Adrenal gland (tissue), 12 donors: Measurements from ENCODE around the gene MIER2. TPM values are rescaled to one million over a fixed set of nuclear protein-coding genes. Genes with fewer than 3 reads are reported as not detected.

ENCODE experiments used
- DNase-seq, 7 donors: peaks; one replicate each; pipeline ENCODE4 v3.0.0-alpha.2; 2019 to 2020
- H3K27ac ChIP-seq, 5 donors: fragments of 200-600 bp; sonication (generic) in 4 of 5; 1 replicate in 3 of 5; 2 replicates in 2 of 5; pipeline versions ENCODE4 v1.5.1 to v1.8.0; 2016 to 2020; ENCODE audit warnings: mild to moderate bottlenecking in 1 of 5
- H3K27me3 ChIP-seq: fragments of 200-600 bp; 2 replicates; pipeline ENCODE4 v1.8.0; 2021
- H3K36me3 ChIP-seq, 2 donors: fragments of 200-600 bp; replicated peaks in 1 of 2; 1 replicate in 1 of 2; 2 replicates in 1 of 2; pipeline versions ENCODE4 v1.5.1 to v1.8.0; 2018 to 2022
- H3K4me1 ChIP-seq, 2 donors: fragments of 200-600 bp; replicated peaks in 1 of 2; 1 replicate in 1 of 2; 2 replicates in 1 of 2; pipeline versions ENCODE4 v1.5.1 to v1.8.0; 2018 to 2021
- H3K4me3 ChIP-seq, 4 donors: fragments of 200-600 bp; sonication (generic) in 3 of 4; one replicate each; pipeline ENCODE4 v1.5.1; 2016 to 2018
- H3K9me3 ChIP-seq, 3 donors: fragments of 200-600 bp; sonication (generic) in 1 of 3; replicated peaks in 1 of 3; 1 replicate in 2 of 3; 2 replicates in 1 of 3; pipeline versions ENCODE4 v1.5.1 to v1.8.0; 2016 to 2021
- CTCF ChIP-seq, 6 experiments: fragments of 450-650 bp in 4 of 6; fragments of 200-600 bp in 2 of 6; sonication (generic) in 1 of 6; IDR thresholded peaks; 1 replicate in 5 of 6; 2 replicates in 1 of 6; pipeline versions ENCODE4 v1.5.1 to v1.8.0; 2016 to 2021; ENCODE audit warnings: antibody characterized with exemption in 6 of 6, mild to moderate bottlenecking in 2 of 6, moderate library complexity in 1 of 6
- POLR2A ChIP-seq, 2 donors: fragments of 450-650 bp; IDR thresholded peaks; one replicate each; pipeline ENCODE4 v1.6.1; 2017; ENCODE audit warnings: antibody characterized with exemption in 2 of 2, mild to moderate bottlenecking in 2 of 2, moderate library complexity in 1 of 2
- WGBS, 4 donors: extraction: QIAGEN DNeasy Blood & Tissue Kit in 2 of 4; methylation state at CpG; one replicate each; pipeline versions ENCODE4 v1.1.5 to v1.1.7; 2013 to 2017; 5-methylcytosine and 5-hydroxymethylcytosine counted together
- intact Hi-C, 2 donors: fragments of 100-400 bp; cut with DNase I; formaldehyde crosslinking; loops; one replicate each; pipeline versions ENCODE4 v1.14.1 to v1.15.0; 2022 to 2023
- polyA plus RNA-seq, 3 donors: library from polyadenylated mRNA; stranded (reverse); fragments of 200-250 nt in 2 of 3; fragments of 350-450 nt in 1 of 3; fragmentation: Illumina TruSeq in 1 of 3; extraction: RNeasy Lipid Tissue Mini Kit (QIAGEN cat#74804) in 1 of 3; gene quantifications; one replicate each; pipeline ENCODE4 v1.2.3, GENCODE V29; 2013 to 2014
- total RNA-seq, 9 donors: library from RNA; depleted of rRNA in 4 of 9; stranded (reverse); fragments of >200 nt in 4 of 9; fragments of 120-200 nt in 1 of 9; fragmentation: NEBNext Ultra II Directional in 1 of 9; extraction: Animal tissue kit (Norgen Biotek cat#: 25700) in 1 of 9; gene quantifications; one replicate each; pipeline versions ENCODE4 v1.1.0 to v1.2.4, GENCODE V29; 2013 to 2023
- donor health status: healthy with polysubstance abuse.
- donor health status: Bipolar disorder and iron deficiency.
- donor health status: DM: yes; HTN: yes; CAD: no.
- donor health status: DM: no; HTN: no; CAD: no.
- donor health status: DM: no; HTN: no; CAD: no.
- donor health status: DM: yes; HTN: yes; CAD: no.

The MIER2 gene
- total and polyA plus RNA-seq, 12 donors, result 10.8 to 33.9 (median 18.2) TPM

GRCh38 chr19:282501-282900, 62.1 kb downstream of the MIER2 start:
- DNase-seq, result no peak
- WGBS, 4 donors, result 67 to 84% (median 77%) methylated on average over 9 to 13 of the region's 13 CpGs

GRCh38 chr19:281992-282391, 62.6 kb downstream of the MIER2 start:
- Histone ChIP-seq H3K4me3 (no peak overlapping the region), H3K4me1 (no peaks in the 10 kb centered on the region), H3K27me3 (peaks cover 3% of the 10 kb centered on the region), H3K27ac (no peak overlapping the region), H3K36me3 (no peaks in the 10 kb centered on the region), H3K9me3 (no peaks in the 10 kb centered on the region)
- intact Hi-C loops, result no loop called here
- TF ChIP-seq CTCF (IDR thresholded peaks at IDR 0.05), result no peak
- no peak for TF ChIP-seq POLR2A (IDR thresholded peaks at IDR 0.05)
- WGBS, 4 donors, result 62 to 85% (median 78%) methylated on average over 4 to 10 of the region's 10 CpGs
- no peak for DNase-seq

More at GRCh38 chr19:282501-282900, 62.1 kb downstream of the MIER2 start:
- no peaks in the 10 kb centered on the region for H3K4me1 ChIP-seq
- intact Hi-C loops, result no loop called here
- TF ChIP-seq POLR2A (IDR thresholded peaks at IDR 0.05), result no peak
- H3K36me3 ChIP-seq, result no peaks in the 10 kb centered on the region
- H3K27ac ChIP-seq, result no peak overlapping the region
- H3K9me3 ChIP-seq, result no peaks in the 10 kb centered on the region
- H3K27me3 ChIP-seq, result no peaks in the 10 kb centered on the region
- H3K4me3 ChIP-seq, result no peak overlapping the region

GRCh38 chr19:281156-281853, 63.3 kb downstream of the MIER2 start:
- peaks cover 5% of the 10 kb centered on the region for H3K27me3 ChIP-seq
- TF ChIP-seq CTCF (IDR thresholded peaks at IDR 0.05) (no peak), POLR2A (IDR thresholded peaks at IDR 0.05) (no peak)
- WGBS, 4 donors, result 79 to 86% (median 84%) methylated on average over 7 to 16 of the region's 16 CpGs
- no peak for DNase-seq
- no peak overlapping the region for H3K27ac ChIP-seq
- no peak overlapping the region for H3K4me3 ChIP-seq
- no peaks in the 10 kb centered on the region for H3K9me3 ChIP-seq
- intact Hi-C loops, result no loop called here
- H3K4me1 ChIP-seq, result no peaks in the 10 kb centered on the region
- no peaks in the 10 kb centered on the region for H3K36me3 ChIP-seq

GRCh38 chr19:280541-281009, 64.0 kb downstream of the MIER2 start:
- peaks cover 5% of the 10 kb centered on the region for H3K27me3 ChIP-seq
- TF ChIP-seq CTCF (IDR thresholded peaks at IDR 0.05) (no peak), POLR2A (IDR thresholded peaks at IDR 0.05) (no peak)
- H3K4me3 ChIP-seq, result no peak overlapping the region
- H3K36me3 ChIP-seq, result no peaks in the 10 kb centered on the region
- H3K27ac ChIP-seq, result no peak overlapping the region
- intact Hi-C loops, result no loop called here
- no peaks in the 10 kb centered on the region for H3K4me1 ChIP-seq
- DNase-seq, result peak in 1 of 7 donors; percentile 21
- WGBS, 4 donors, result 67 to 83% (median 79%) methylated on average over 12 of the region's 12 CpGs
- H3K9me3 ChIP-seq, result no peaks in the 10 kb centered on the region

GRCh38 chr19:279656-280055, 64.9 kb downstream of the MIER2 start:
- Histone ChIP-seq H3K27me3 (peaks cover 5% of the 10 kb centered on the region), H3K4me3 (no peak overlapping the region), H3K27ac (no peak overlapping the region), H3K9me3 (no peaks in the 10 kb centered on the region), H3K36me3 (no peaks in the 10 kb centered on the region), H3K4me1 (no peaks in the 10 kb centered on the region)
- intact Hi-C loops, result no loop called here
- TF ChIP-seq POLR2A (IDR thresholded peaks at IDR 0.05), result no peak
- no peak for TF ChIP-seq CTCF (IDR thresholded peaks at IDR 0.05)
- 69 to 83% (median 79%) methylated on average over 7 to 10 of the region's 10 CpGs for WGBS, 4 donors
- peak in 1 of 7 donors; percentile 31 for DNase-seq
